T-helper 1 cell (primary cell): ENCODE measurements around the gene TMEM244.
"Not testable (repeated sequence)": the region's sequence is repeated elsewhere in the genome, so short reads cannot be mapped to it uniquely, and the experiment has no call there.

Experiments
- DNase-seq, 5 donors: peaks; one replicate each; pipeline ENCODE4 v3.0.0-alpha.2; 2012 to 2020

Gene TMEM244

DNA sequence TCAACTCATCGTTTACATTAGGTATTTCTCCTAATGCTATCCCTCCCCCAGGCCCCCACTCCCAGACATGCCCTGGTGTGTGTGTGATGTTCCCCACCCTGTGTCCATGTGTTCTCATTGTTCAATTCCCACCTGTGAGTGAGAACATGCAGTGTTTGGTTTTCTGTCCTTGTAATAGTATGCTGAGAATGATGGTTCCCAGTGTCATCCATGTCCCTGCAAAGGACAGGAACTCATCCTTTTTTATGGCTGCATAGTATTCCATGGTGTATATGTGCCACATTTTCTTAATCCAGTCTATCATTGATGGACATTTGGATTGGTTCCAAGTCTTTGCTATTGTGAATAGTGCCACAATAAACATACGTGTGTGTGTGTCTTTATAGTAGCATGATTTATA, 54.0 kb downstream of the TMEM244 start:
- not testable (repeated sequence) for DNase-seq

DNA sequence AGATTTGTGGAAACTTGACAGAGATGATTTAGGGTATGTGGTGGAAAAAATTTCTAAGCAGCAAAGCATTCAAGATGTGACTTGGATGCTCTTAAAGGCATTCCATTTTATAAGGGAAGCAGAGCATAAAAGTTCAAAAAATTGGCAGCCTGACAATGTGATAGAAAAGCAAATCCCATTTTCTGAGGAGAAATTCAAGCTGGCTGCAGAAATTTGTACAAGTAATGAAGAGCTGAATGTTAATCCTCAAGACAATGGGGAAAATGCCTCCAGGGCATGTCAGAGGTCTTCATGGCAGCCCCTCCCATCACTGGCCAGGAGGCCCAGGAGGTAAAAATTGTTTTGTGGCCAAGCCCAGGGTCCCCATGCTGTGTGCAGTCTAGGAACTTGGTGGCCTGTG, 58.2 kb downstream of the TMEM244 start:
- DNase-seq = not testable (repeated sequence)

DNA sequence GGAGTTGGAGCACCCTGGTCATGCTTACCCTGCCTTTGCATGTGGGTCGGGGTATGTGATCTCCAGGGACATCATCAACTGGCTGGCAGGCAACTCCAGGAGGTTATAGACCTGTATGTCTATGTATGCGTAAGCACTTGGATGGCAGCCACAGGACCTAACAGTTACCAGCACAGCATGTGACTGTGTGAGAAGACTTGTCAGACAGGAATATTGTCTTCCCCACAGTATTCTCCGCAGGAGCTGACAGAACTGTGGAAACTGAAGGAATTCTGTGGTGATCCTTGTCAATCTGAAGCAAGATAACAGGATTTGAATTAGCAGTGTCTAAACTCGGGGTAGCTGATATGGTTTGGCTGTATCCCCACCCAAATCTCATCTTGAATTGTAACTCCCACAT, 59.2 kb downstream of the TMEM244 start:
- no peak for DNase-seq

DNA sequence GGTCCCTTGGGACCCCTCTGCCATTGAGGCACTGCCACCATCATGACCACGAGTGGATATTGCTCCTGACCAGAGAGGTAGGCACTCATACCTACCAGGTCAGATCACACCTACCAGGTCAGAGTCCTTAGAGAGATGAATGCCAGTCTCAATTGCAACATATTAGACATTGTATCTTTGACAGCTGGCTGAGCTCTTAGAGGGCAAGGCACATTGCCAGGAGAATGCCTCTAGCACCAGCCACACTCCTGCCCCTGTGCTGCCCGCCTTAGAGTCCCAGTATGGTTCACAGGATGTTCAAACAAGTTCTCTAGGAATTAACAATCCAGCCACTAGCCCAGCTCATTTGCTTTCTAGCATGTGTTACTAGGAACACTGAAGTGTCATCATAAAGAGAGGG, 65.9 kb downstream of the TMEM244 start:
- DNase-seq = no peak

DNA sequence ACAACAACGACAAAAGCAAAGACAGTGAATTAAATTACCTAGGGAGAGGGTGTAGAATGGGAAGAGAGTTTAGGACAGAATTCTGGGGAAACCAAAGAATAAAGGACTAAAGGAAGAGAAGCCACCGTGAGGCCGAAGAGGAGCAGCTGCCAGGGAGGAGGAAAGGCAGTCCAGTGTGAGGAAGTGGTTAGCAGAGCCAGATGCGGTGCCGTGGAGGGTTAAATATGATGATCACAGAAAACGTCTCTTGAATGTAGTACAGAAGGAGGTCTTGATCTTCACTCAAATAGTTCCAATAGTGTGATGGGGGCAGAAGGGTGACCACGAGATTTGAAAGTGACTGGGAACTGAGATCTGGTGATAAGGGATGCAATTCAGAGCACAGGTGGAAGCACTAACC, 67.7 kb downstream of the TMEM244 start:
- DNase-seq = no peak

DNA sequence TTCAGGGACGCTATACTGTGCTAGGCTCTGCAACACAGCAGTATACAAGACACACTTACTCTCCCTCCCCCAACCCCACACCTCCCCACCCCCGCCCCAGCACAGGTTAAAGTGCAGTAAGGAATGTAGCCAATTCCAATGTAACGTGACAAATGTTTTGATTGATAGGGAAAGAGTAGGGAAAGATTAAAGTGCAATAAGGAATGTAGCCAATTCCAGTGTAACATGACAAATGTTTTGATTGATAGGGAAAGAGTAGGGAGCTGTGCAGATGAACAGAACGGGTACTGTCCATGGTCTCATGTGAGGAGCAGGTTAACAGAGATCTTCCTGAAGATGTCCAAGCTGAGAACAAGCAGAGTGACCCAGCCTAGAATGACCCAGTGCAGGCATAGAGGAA, 69.1 kb downstream of the TMEM244 start:
- DNase-seq = no peak

DNA sequence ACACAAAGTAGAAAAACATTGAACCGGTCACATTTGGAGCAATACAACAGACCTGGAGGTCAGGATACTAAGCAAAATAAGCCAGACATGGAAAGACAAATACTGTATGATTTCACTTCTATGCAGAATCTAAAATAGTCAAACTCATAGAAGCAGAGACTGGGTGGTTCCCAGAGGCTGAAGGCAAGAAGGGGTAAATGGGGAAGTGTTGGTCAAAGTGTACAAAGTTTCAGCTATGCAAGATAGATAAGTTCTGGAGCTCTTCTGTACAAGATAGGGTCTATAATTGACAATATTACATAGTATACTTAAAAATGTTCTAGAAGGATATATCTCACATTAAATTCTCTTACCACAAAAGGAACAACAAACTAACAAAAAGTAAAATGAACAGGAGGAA, 70.3 kb downstream of the TMEM244 start:
- DNase-seq = no peak

DNA sequence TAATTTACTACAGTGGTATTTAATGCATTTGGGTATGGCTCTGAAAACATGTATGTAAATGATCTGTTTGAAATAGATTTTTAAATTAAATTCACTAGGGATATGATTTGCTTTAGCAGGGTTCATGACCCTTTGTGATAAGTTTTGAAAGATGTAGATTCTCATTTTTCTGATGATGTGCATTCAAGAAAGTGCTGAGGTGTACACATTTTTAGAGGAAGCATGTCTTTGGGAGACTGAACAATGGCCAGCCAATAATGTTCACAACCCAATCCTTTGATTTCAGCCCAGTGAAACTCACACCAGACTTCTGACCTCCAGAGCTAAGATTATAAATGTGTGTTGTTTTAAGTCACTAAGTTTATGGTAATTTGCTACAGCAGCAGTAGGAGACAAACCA, 71.1 kb downstream of the TMEM244 start:
- DNase-seq = no peak

DNA sequence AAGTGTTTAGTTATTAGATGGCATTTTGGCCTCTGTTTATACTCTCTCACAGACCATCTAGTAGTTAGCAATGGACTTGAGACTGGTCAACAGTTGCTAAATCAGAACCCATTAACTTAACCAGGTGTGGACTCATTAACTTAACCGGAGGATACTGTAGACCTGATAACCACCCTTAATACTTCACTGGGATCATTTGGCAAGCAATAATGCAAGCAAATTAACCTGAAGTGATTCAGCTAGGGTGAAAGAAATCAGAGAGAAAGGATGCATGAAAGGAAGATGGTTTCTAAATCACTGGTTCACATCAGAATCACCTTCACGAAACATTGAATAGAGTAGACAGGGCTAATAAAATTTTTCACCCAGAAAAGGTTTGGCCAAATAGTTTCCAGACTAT, 73.3 kb downstream of the TMEM244 start:
- no peak for DNase-seq

DNA sequence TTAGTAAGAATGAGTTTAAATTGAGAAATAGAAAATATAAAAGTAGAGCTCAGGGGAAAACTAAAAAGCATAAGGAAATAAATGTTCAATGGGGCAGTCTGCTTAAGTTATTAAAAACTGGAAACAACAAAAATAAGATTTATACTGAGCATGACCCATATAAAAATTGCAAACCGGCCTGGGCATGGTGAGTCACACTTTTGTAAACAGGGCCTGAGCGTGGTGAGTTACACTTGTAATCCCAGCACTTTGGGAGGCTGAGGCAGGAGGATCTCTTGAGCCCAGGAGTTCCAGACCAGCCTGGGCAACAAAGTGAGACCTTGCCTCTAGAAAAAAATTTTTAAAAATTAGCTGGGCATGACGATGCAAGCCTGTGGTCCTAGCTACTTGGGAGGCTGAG, 74.6 kb downstream of the TMEM244 start:
- DNase-seq = no peak

DNA sequence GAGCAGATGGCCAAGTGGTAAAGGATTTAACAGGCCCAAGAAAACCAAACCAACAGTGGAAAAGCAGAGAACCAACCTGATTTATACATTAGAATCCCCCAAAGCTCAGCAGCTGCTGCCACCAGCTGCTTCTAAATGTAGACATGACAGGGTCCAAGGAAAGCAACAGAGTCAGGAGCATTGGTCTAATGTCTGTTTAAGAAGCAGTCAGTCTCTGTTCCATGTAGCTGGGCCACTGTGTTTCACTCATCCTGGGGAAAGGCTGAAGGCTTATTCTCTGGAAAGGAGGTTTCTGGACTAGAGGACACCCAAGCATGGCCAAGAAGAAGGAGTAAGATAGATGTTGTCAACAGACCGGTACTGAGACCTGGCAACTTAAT, 75.4 kb downstream of the TMEM244 start:
- DNase-seq = no peak

DNA sequence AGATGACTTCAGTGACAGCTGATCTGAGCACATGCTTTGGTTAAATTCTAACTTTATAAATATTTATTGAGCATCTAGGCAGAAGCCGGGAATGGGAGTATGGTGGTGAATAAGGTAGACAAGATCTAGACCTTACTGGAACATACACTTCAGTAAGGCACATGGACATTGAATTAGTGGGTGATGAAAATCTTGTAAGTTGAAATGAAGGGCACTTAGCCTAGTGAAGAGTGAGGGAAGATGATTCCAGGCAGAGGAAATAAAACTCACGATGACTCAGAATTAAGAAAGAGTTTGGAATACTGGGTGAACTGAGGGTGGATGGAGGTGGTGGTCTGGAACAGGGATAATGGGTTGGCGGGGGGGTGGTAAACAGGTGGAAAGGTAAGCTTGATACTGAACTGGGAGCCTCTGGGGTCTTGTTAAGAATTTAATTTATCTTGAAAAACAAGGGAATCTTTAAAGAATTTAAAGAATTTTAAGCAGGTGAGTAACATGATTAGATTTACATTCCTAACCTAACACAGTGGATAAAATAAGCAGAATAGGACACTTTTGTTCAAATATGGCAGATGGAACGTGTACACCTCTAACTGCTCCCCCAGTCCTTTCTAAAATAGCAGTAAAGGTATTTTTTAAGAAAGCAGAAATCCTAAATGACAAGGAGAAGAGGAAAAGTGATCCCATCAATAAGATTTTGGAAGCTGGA, 75.9 kb downstream of the TMEM244 start:
- no peak for DNase-seq
